HepG2 (cell line): ENCODE data around the gene CHAF1A. TPM values are rescaled to one million over a fixed set of nuclear protein-coding genes. Genes with fewer than 3 reads are reported as not detected.
A peak's percentile ranks its signal among the peaks of the same experiment; 100 is the strongest.

Experiments
- ATAC-seq: fragments of 200-7000 bp; cut with Tn5 transposase; 3 replicates; pipeline ENCODE4 v1.9.1; 2020; ENCODE audit warnings: mild to moderate bottlenecking, moderate library complexity
- BruUV-seq: library from RNA; stranded (reverse); fragments of 400-500 nt; replicated peaks from 2 replicates; lab custom pipeline; 2021; lab: Mats Ljungman, UMichigan
- CTCF ChIA-PET: fragments of 300-600 bp; formaldehyde crosslinking; extraction: SDS; loops from one replicate; lab custom pipeline; 2021; ENCODE audit warnings: low total read pairs, inconsistent platforms, low intra/inter-chr PET ratio; lab: Yijun Ruan, JAX
- POLR2A ChIA-PET: fragments of 350-600 bp; sonication (Branson Sonifier 250); formaldehyde crosslinking; loops from one replicate; lab custom pipeline; 2020; ENCODE audit warnings: antibody characterized with exemption, inconsistent platforms; lab: Yijun Ruan, JAX
- DNase-seq: peaks from one replicate; pipeline ENCODE4 v3.0.0-alpha.2; 2015; ENCODE audit warnings: low spot score
- FAIRE-seq: peaks from 3 replicates; lab custom pipeline; 2011; peaks lifted over from hg19 to GRCh38; lab: Jason Lieb, UNC
- H2AFZ ChIP-seq: one replicate; pipeline ENCODE4 v1.6.1; 2011; ENCODE audit warnings: low read length, inconsistent platforms
- H3K27ac ChIP-seq: fragments of 300-600 bp; 3 replicates; pipeline ENCODE4 v1.8.0; 2011; ENCODE audit warnings: mixed run types, mild to moderate bottlenecking, mixed read lengths, low read length, inconsistent platforms; ENCODE audit not compliant: insufficient read depth; ENCODE audit errors: extremely low read length
- H3K27me3 ChIP-seq, 2 experiments: fragments of 200-600 bp in 1 of 2; 2 replicates in 1 of 2; 3 replicates in 1 of 2; pipeline versions ENCODE4 v1.6.0 to v1.8.0; 2011; ENCODE audit warnings: low read length in 2 of 2, mild to moderate bottlenecking in 2 of 2, moderate library complexity in 2 of 2, inconsistent platforms in 1 of 2; ENCODE audit not compliant: insufficient read depth in 2 of 2, control insufficient read depth in 1 of 2
- H3K36me3 ChIP-seq, 2 experiments: fragments of 200-600 bp in 1 of 2; replicated peaks in 1 of 2; 2 replicates in 1 of 2; 3 replicates in 1 of 2; pipeline versions ENCODE4 v1.5.1 to v1.8.0; 2011; ENCODE audit warnings: low read length in 2 of 2, inconsistent platforms in 1 of 2; ENCODE audit not compliant: insufficient read depth in 2 of 2, control insufficient read depth in 1 of 2
- H3K4me1 ChIP-seq: 2 replicates; pipeline ENCODE4 v1.5.1; 2012; ENCODE audit warnings: low read length, inconsistent platforms; ENCODE audit not compliant: insufficient read depth
- H3K4me2 ChIP-seq: 2 replicates; pipeline ENCODE4 v1.6.0; 2011; ENCODE audit warnings: low read depth, low read length, inconsistent platforms
- H3K4me3 ChIP-seq, 3 experiments: fragments of 200-600 bp in 1 of 3; sonication (generic), shearing (Covaris generic) in 1 of 3; replicated peaks in 1 of 3; 2 replicates each; pipeline ENCODE4 v1.5.1; 2011 to 2016; ENCODE audit warnings: low read length in 3 of 3, inconsistent platforms in 2 of 3, low read depth in 2 of 3, mild to moderate bottlenecking in 2 of 3, control low read depth in 1 of 3, mixed read lengths in 1 of 3; ENCODE audit not compliant: insufficient read depth in 1 of 3
- H3K79me2 ChIP-seq: one replicate; pipeline ENCODE4 v1.6.1; 2011; ENCODE audit warnings: low read length, inconsistent platforms; ENCODE audit not compliant: insufficient read depth
- H3K9ac ChIP-seq: 2 replicates; pipeline ENCODE4 v1.6.0; 2011; ENCODE audit warnings: mild to moderate bottlenecking, low read depth, low read length, inconsistent platforms; ENCODE audit not compliant: insufficient read depth
- H3K9me3 ChIP-seq: 2 replicates; pipeline ENCODE4 v1.5.1; 2012; ENCODE audit warnings: mild to moderate bottlenecking, low read length
- H4K20me1 ChIP-seq: 2 replicates; pipeline ENCODE4 v1.6.0; 2011; ENCODE audit warnings: inconsistent platforms, mild to moderate bottlenecking, low read length, moderate library complexity; ENCODE audit not compliant: insufficient read depth
- AGO1 ChIP-seq: fragments of 200-400 bp; formaldehyde crosslinking; IDR thresholded peaks from 2 replicates; pipeline ENCODE4 v1.6.1; 2017; ENCODE audit warnings: mild to moderate bottlenecking, low read depth, low read length, moderate library complexity; ENCODE audit not compliant: poor library complexity, severe bottlenecking
- AGO2 ChIP-seq: fragments of 200-400 bp; formaldehyde crosslinking; optimal IDR thresholded peaks from 2 replicates; pipeline ENCODE3; 2017; ENCODE audit warnings: mild to moderate bottlenecking, low read depth, low read length, moderate library complexity
- KLF6 ChIP-seq: IDR thresholded peaks from 2 replicates; pipeline ENCODE4 v1.8.0; 2016; ENCODE audit warnings: missing biosample characterization, missing genetic modification reagents
- RBFOX2 ChIP-seq: fragments of 200-400 bp; formaldehyde crosslinking; IDR thresholded peaks from 2 replicates; pipeline ENCODE4 v1.6.1; 2017; ENCODE audit warnings: low read depth, mild to moderate bottlenecking, low read length
- WGBS: methylation state at CpG from one replicate; pipeline ENCODE4 v1.1.6; 2017; ENCODE audit warnings: low lambda C conversion rate; 5-methylcytosine and 5-hydroxymethylcytosine counted together
- in situ Hi-C: cut with HindIII; loops from 2 replicates; pipeline ENCODE4 v1.10.0; 2017; ENCODE audit warnings: low pct_unique_long_range_greater_than_20kb; ENCODE audit not compliant: extremely low pct_ligation_motif_present
- intact Hi-C: fragments of 100-400 bp; cut with micrococcal nuclease; formaldehyde crosslinking; loops from one replicate; pipeline ENCODE4 v1.10.0; 2022; ENCODE audit not compliant: unreplicated experiment
- polyA plus RNA-seq, 8 experiments: library from polyadenylated mRNA; depleted of rRNA in 3 of 8; stranded (reverse) in 7 of 8; unstranded in 1 of 8; fragments of >200 nt; fragmentation: Illumina TruSeq in 4 of 8; extraction: Trizol in 4 of 8; gene quantifications; 2 replicates each; pipeline versions ENCODE4 v1.2.1 to v1.2.3, GENCODE V29; 2011 to 2016; ENCODE audit warnings: low read depth in 4 of 8, missing spikeins in 1 of 8, mixed read lengths in 1 of 8; ENCODE audit not compliant: insufficient read depth in 1 of 8
- total RNA-seq, 5 experiments: library from RNA; depleted of rRNA; stranded (reverse); fragments of >200 nt; fragmentation: Illumina TruSeq; extraction: Trizol; gene quantifications; 2 replicates each; pipeline ENCODE4 v1.2.3, GENCODE V29; 2016; ENCODE audit warnings: low read depth in 1 of 5

Gene CHAF1A
- total and polyA plus RNA-seq, 2 of the 13 experiments (the other 11 are each of a cell fraction or from before 2014, with no cell fraction given) = 11.0 to 34.8 TPM

GRCh38 chr19:4453232-4454179, 51.1 kb downstream of the CHAF1A start:
- ATAC-seq (no peak), FAIRE-seq (no peak), DNase-seq (no peak)
- no peaks in the 10 kb centered on the region; a peak in 1 of 5 replicates for H3K27me3 ChIP-seq
- no peak overlapping the region for H3K4me3 ChIP-seq
- no peak overlapping the region for H2AFZ ChIP-seq
- H3K9ac ChIP-seq = no peak overlapping the region
- intact Hi-C loops = no loop called here
- POLR2A ChIA-PET = interaction anchor here (1.0 kb wide), 1 partner anchor 62 kb away, joined by 3 read pairs; no protein-coding TSS in a partner anchor
- 93% methylated on average over 14 of the region's 34 CpGs for WGBS
- H3K36me3 ChIP-seq = peaks cover 14 to 32% of the 10 kb centered on the region in 2 experiments
- TF ChIP-seq AGO2 (peak; percentile 71), AGO1 (peak; percentile 33), KLF6 (no peak), RBFOX2 (peak; percentile 52)
- H4K20me1 ChIP-seq = no peaks in the 10 kb centered on the region
- peaks cover 10% of the 10 kb centered on the region for H3K79me2 ChIP-seq
- no peak overlapping the region for H3K4me2 ChIP-seq
- CTCF ChIA-PET = no interaction called here
- no peaks in the 10 kb centered on the region for H3K9me3 ChIP-seq
- BruUV-seq = no TSS peak
- in situ Hi-C loops = no loop called here
- H3K27ac ChIP-seq = no peak overlapping the region
- peaks cover 24% of the 10 kb centered on the region for H3K4me1 ChIP-seq
